HG03558 (cell line): ENCODE results near the gene RPS27L.
"Not testable (repeated sequence)": the region's sequence is repeated elsewhere in the genome, so short reads cannot be mapped to it uniquely, and the experiment has no call there.

Experiments used
- ATAC-seq: cut with Tn5 transposase; IDR thresholded peaks from one replicate; pipeline ENCODE4 v1.9.1; 2021; ENCODE audit warnings: moderate number of reproducible peaks; ENCODE audit not compliant: unreplicated experiment; ENCODE audit errors: extremely low read depth

Gene RPS27L

GRCh38 chr15:63145426-63145825, 11.9 kb downstream of the RPS27L start:
- no peak for ATAC-seq

GRCh38 chr15:63140936-63141335, 16.3 kb downstream of the RPS27L start:
- no peak for ATAC-seq

GRCh38 chr15:63136742-63137141, 20.5 kb downstream of the RPS27L start:
- no peak for ATAC-seq

GRCh38 chr15:63135804-63136203, 21.5 kb downstream of the RPS27L start:
- ATAC-seq = no peak

GRCh38 chr15:63135281-63135680, 22.0 kb downstream of the RPS27L start:
- no peak for ATAC-seq

GRCh38 chr15:63134245-63134985, 22.9 kb downstream of the RPS27L start:
- no peak for ATAC-seq

GRCh38 chr15:63133786-63134185, 23.5 kb downstream of the RPS27L start:
- ATAC-seq = no peak

- no peak for ATAC-seq
Measured at GRCh38 chr15:63126726-63127125, 30.6 kb downstream of the RPS27L start.

GRCh38 chr15:63124506-63124905, 32.8 kb downstream of the RPS27L start:
- ATAC-seq = no peak

- ATAC-seq = peak; percentile 72
Measured at GRCh38 chr15:63122002-63122875, 35.0 kb downstream of the RPS27L start.

- ATAC-seq = no peak
Measured at GRCh38 chr15:63121382-63122001, 35.8 kb downstream of the RPS27L start, which contains the start of gene LACTB. Gene LACTB (plus strand): TSS chr15:63121861. CDS start chr15:63121872, 11 bp downstream.

GRCh38 chr15:63118854-63119253, 38.4 kb downstream of the RPS27L start:
- no peak for ATAC-seq

GRCh38 chr15:63114465-63114864, 42.8 kb downstream of the RPS27L start:
- no peak for ATAC-seq

GRCh38 chr15:63112871-63113270, 44.4 kb downstream of the RPS27L start:
- no peak for ATAC-seq

- no peak for ATAC-seq
Measured at GRCh38 chr15:63111481-63111880, 45.8 kb downstream of the RPS27L start.

GRCh38 chr15:63110428-63111026, 46.8 kb downstream of the RPS27L start:
- ATAC-seq = no peak

GRCh38 chr15:63109920-63110319, 47.4 kb downstream of the RPS27L start:
- ATAC-seq = no peak

- no peak for ATAC-seq
Measured at GRCh38 chr15:63109498-63109897, 47.8 kb downstream of the RPS27L start.

- no peak for ATAC-seq
Measured at GRCh38 chr15:63107895-63108546, 49.3 kb downstream of the RPS27L start.

- ATAC-seq = not testable (repeated sequence)
Measured at GRCh38 chr15:63105354-63105753, 51.9 kb downstream of the RPS27L start.
